HG03571 (cell line): ENCODE measurements around the gene PDZRN3.
"Not testable (repeated sequence)": the region's sequence is repeated elsewhere in the genome, so short reads cannot be mapped to it uniquely, and the experiment has no call there.

Experiments
- ATAC-seq: cut with Tn5 transposase; IDR thresholded peaks from one replicate; pipeline ENCODE4 v1.9.1; 2021; ENCODE audit not compliant: unreplicated experiment

The PDZRN3 gene

DNA sequence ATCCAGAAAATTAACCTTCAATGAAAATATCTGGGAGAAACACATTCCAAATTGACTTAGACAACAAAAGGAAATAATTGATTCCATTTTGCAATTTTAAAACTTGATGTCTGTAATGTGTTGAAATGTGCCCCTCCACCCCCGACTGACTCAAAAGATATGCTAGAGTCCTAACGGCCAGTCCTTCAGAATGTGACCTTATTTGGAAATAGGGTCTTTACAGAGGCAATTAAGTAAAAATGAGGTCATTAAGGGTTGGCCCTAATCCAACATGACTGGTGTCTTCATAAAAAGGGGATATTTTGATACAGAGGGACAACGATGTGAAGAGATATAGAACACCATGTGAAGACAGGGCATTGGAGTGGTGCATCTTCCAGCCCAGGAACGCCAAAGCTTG, 153.9 kb downstream of the PDZRN3 start:
- no peak for ATAC-seq

DNA sequence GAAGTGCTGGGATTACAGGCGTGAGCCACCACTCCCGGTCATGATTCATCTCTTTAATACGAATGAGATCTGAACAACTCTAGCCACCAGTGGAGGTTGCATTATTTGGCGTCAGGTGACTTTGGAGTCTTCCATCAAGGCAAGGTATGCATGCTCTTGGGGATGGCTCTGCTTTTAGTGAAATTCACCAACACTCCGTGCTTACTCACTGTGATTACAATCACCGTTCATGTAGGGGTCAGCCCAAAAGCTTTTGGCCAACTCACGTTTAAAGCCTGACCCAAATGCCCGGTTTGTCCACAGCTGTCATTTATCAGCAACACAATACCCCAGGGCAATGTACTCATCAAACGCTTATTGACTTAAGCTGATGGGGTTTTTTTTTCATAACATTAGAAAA, 155.4 kb downstream of the PDZRN3 start:
- ATAC-seq: no peak

DNA sequence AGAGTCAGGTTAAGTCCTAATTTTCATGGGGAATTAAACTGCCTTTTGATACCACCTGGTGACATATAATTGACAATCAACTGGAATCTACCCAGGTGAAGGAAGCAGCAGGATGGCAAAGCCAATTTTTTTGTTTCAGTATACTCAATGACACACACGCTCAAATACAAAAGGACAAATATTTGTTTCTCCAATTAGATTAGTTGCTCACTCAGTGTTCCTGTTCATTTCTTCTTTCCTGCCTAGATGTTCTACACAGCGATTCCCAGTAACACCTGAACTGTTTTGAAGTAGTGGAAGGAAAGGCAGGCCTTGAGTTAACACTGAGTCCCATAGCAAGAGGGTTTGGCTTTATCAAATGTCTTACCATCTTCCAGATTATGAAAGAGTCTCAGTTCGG, 157.5 kb downstream of the PDZRN3 start:
- ATAC-seq: no peak

DNA sequence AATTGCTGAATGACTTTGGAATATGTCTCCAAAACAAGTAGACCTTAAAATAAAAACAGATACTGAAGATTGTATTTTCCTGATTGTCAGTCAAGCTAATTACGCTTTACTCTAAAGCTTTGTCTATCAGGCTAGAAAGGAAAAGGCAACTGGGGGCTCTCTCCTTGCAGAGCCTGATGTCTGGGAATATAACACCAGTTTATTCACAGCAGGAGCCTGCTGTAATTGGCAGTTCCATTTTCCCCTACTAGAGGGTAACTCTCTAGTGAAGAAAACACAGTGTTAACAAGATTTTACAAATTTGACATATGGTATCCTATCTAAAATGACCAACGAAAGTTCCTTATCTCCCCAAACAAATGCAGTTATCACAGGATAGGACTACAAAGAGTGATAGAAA, 158.8 kb downstream of the PDZRN3 start:
- no peak for ATAC-seq

DNA sequence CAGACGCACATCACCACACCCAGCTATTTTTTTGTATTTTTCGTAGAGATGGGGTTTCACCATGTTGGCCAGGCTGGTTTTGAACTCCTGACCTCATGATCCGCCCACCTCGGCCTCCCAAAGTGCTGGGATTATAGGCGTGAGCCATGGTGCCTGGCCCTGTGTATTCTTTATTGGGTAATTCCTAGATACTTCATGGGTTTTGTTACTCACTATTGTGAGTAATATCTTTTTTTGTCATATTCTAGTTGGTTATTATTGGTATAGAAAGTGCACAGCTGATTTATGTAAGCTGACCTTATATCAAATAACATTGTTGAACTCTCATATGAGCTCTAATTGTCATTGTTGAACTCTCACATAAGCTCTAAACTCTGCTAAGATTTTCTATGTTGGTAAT, 160.6 kb downstream of the PDZRN3 start:
- not testable (repeated sequence) for ATAC-seq

DNA sequence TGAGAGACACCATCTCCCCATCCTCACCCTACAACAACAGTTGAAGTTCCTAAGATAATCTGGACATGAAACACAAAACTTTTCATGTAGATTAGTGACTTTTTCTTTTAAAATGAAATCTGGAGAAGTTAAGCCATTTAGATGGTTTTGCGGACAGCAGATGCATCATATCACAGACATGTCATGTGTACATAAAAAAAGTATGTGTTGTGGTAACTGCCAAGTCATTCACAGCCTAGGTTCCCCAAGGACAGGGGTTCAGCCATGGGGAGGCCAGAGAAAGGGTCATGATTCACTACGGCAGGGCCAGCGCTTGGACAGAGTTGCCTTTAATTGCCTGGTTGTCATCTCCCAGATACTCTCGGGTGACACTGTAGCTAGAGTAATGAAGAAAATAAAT, 163.2 kb downstream of the PDZRN3 start:
- no peak for ATAC-seq

DNA sequence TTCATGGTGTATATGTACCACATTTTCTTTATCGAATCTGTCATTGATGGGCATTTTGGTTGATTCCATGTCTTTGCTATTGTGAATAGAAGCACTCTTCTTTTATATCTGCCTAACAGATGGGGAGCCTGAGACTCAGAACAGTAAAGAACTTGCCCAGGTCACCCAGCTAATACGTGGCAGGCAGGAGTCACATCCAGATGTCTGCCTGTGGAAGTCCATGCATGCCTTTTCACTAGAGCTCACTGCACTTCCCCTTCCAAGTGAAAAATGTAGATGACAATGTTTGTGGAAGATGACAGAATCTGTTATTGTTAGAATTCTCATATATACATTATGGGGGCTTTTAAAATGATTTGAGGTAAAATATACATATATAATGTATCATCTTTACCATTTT, 165.0 kb downstream of the PDZRN3 start:
- ATAC-seq: no peak

DNA sequence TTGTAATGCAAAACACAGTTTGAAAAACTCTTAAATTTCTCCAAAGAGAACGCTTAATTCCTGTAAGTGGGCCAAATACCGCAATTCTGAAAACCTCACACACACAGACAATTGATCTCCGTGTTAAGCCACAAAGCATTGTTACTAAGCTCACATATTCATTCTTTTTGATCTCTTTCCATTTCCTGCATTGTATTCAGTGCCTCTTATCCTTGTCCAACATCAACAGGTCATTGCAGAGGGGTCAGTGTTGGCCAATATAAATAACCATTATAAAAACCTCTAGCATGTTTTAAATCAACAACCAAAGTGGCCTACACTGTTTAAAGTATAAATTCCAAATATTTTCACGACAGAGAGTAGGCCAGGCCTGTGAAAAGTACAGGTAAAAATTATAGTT, 171.1 kb downstream of the PDZRN3 start:
- ATAC-seq: no peak

DNA sequence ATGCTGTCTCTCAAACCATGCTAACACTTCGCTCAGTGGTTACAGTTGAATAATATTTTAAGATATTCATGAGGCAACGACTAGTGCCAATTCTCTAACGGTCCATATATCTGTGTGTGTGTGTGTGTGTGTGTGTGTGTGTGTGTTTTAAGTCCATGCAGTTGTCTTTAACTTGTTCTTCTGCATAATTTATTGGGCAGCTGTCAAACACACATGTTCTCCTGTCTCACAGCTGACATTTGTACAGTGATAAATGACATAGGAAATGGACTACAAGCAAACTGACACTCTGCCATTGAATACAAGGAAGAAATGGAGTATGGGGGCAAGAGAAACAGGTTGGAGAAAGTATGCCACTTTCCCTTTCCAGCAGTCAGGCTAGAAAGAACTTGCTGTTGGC, 172.0 kb downstream of the PDZRN3 start:
- ATAC-seq: no peak

DNA sequence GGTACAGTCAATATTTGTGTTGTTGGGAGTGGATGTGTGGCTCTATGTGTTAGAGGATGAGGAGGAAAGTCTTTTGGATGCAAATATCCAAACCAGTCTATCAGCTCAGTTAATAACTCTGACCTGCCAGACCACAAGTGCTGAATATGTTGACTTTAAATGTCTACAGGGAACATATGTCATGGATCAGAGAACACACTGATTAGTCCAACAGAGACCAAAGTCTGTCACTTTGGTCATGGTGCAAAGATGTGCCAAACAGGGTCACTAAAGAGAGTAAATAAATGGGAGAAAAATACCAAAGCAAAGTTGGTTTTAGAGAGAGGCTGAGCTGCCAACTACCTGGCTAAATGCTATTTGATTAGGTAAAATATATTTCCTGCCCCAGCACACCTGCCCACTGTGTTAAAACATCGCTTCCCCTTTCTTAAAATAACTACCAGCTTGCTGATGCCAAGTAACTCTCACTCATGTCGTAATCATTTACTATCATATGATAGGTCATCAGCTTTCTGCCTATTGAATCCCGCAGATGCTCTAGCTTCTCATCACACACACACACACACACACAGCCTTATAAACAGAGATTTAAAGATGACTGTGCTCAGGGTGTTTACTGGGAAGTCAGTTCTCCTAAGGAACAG, 173.3 kb downstream of the PDZRN3 start:
- ATAC-seq: no peak

DNA sequence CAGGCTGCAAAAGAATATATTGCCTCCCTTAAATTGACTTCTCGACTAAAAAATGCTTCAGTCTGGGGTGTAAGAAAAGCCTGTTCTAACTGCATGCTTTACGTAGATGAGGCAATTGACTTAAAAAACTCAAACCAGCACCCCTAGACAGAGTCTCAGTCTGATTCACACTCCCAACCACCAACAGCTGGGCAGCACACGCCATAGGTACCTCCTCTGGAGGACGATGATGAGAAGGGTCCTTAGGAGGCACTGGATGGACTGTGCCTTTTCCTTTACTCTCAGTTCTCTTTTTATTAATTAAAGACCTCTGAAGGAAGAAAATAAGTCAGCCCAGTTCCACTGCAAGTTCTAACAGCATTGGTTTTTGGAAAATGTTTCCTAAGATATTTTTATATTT, 175.0 kb downstream of the PDZRN3 start:
- ATAC-seq: peak; percentile 39

DNA sequence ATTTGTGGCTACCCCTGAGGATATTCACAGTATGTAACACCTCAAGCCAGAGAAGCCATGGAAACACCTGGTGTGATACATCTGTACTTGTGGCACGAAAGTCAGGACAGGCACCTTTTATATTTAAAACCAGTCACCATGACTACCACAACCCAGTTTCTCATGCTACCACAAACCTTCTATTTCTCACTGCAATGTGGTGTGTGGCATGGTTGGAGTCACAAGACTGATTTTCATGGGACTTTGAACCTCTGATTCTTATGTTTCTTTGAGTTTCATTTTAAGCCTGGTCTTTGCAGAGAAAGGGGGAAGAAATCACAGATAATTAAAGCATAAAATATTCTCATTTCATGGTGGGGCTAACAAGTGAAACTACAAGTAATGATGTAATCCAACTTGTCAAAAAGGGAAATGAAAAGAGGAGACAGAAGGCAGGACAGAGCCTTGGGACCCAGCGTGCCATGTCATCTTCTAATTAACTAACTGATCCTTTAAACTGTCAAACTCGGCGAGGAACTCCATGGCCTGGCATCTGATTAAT, 175.9 kb downstream of the PDZRN3 start:
- peak; percentile 92 for ATAC-seq

DNA sequence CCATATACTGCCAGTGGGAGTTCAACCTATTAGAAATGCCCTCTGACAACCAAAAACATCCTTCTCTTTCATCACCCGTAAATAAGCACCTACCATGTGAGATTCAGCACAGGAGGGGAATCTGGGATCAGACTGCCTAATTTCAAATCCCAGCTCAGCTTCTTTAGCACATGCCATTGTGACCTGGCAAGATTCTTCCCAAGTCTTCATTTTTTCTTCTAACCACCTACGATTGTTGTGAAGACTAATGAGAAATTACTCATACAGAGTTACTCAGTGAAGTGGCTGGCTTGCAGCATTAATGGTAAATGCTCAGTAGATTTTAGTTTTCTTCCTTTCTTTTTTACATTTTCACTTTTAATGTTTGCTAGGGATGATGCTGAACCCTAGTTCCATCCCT, 176.7 kb downstream of the PDZRN3 start:
- ATAC-seq: no peak

DNA sequence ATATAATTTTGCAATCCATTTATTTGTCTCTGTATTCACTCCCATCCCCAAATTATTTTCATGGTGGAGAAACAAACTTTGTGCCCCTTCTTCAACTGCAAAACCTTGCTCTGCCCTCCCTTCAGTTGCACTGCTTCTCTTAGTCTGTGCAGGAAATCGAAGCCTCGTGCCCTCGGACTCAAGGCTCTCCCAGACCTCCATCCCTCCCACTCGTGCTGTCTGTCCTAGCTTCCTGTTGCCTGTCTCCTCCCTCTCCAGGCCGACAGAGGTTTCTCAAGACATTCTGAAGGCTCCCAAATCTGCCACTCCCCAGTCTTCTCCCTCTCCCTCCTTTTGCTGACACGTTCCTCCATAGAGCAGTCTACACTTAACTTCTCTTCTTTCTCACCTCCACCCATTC, 177.6 kb downstream of the PDZRN3 start:
- ATAC-seq: no peak

DNA sequence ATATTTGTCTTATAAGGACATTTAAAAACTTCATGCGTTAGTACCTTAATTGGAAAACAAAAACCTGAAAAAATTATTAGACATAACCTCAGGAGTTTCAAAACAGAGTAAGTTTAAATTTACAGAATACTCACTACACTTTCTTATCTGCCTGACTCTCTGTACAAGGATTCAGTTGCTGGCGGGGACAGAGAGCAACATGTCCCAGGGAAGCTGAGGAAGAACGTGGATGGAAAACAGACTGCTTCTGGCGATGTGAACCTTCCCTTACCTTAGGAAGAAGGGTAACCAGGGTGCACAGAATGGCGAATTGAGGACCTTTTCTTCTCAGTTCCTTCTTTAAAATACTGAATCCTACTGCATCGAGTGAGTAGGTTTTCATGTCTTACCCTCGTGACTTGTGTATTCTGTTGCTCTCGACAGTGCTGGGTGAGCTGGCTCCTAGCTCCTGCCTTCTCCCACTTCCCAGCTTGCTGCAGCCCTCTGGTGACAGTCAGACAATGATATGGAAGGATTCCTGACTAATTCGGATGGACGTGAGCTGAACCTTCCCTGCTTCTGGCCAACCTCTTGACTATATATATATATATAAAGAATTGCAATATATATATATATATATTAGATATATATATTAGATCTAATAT, 178.2 kb downstream of the PDZRN3 start:
- ATAC-seq: no peak

DNA sequence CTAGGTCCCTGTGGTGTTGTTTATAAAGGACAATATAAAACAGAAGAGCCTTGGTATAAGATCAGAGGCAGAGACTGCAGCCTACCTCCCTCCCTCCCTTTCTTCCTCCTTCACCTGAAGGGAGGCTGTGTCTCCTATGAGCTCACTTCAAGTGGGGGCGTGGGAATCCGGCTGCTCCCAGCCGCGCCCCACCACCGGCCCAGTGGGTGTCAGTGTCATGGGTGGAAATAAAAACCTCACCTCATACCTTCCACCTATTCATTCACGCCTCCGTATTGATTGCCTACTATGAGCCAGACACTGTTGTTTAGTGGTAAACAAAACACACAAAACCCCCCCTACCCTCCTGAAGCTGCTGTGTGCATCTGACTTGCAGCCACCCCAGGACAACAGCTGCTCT, 181.9 kb downstream of the PDZRN3 start:
- ATAC-seq: no peak

DNA sequence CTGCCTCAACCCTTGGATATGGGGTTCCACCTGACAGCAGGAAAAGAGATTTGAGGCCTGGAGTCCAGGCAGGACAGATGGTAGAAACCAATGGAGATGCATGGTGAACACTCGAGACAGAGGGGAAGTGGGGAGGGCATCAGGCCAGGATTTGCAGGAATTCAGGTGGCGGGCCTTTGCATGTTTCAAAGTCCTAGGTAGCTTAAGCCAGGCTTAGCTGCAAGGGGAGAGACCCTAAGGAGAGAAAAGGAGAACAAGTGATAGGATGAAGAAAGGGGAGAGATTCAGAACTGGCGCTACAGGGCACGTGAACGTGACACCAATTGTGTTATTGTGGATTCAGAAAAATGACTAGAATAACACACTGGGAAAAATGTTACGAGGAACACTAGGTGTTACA, 182.6 kb downstream of the PDZRN3 start:
- no peak for ATAC-seq

DNA sequence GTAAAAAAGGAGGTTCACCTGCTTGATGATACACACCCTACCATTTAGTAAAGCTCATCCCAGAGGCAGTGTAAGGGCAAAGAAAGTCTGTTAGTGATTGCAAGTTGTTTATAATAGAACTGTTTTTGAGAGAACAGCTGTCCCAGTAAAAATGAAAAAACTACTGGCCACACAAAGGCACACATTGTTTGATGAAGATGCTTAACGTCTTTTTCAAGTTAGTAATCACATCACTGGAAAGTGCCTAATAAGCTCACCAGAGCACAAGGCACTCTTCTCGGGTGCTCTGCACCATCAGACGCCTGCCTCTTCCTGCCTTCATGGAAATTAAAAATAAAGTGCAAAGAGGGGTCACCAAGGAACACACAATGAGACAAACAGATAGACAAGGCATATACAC, 186.9 kb downstream of the PDZRN3 start:
- no peak for ATAC-seq

DNA sequence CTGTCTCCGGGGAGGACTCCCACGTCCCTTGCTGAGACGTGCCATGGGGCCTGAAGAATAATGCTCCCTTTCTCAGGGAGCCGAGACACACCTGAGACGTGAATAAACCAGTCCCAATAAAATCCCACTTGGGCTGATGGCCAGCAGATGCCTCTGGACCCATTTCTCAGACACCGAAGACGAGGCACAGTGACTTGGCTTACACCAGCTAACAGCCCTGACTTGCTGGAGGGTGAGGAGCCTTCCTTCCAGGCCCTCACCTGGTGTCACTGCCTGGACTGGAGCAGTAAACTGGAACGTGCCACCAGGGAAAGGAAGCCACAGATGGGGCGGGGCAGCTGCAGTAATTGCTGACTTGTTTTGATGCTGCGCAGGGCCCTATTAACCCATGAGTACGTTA, 189.7 kb downstream of the PDZRN3 start:
- no peak for ATAC-seq

DNA sequence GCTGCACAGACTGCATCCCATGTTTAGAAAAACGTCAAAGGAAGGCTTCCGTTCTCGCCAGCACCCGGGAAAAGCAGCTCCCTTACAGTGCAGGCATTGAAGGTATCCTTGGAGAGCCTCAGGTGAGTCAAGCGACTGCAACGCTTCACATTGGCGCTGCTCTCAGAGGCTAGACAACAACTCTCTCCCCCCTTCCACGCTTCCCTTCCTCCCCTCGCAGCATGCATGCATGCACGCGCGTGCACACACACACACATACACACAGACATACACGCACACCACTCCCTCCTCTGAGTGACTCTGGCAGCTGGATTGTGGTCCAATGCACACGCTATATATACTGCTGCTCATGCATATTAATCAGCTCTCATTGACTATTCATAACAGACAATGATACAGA, 191.1 kb downstream of the PDZRN3 start:
- no peak for ATAC-seq

DNA sequence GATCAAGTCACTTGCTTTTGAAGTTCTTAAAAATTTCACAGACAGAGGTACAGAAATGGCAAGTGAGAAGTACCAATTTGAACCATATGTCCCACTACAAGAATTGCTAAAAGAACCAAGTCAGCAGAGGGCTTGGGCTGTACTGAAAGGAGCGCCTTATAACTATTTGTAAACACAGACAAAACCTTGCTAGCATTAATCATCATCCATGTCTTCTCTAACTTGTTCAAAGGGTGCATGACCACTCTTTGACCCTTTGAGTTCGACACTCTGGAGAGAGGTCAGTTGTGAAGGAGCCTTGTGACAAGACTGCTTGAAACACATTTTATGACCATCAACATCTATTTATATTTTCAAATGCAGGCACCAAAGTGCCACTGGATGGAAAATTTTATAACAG, 191.7 kb downstream of the PDZRN3 start:
- ATAC-seq: no peak

DNA sequence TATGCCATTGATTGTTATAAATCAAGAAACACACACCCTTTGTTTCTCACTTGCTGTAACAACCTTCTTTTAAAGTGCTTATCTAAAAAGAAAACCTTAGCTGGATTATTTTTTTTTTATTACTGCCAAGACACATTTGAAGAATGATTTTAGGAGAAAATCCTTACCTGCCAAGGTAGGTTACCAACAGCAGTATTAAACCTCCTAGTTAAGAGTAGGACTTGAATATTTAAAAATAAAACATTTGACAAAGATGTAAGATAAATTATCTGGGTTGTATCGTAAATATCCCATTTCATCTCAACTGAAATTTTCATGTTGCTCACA, 192.1 kb downstream of the PDZRN3 start:
- no peak for ATAC-seq
